ENCODE results near the gene CEP72.

CEP72 gene

GRCh38 chr5:622359-622758 lies 10.2 kb downstream of the CEP72 start:
- Histone ChIP-seq H3K9me3 (ENCODE audit: insufficient read depth, low read length) (no peaks in the 10 kb centered on the region), H3K36me3 (replicated peaks; ENCODE audit: low read depth, low read length) (peaks cover 7% of the 10 kb centered on the region)

GRCh38 chr5:622946-623522 lies 10.9 kb downstream of the CEP72 start:
- Histone ChIP-seq H3K4me3 (ENCODE audit: low read length) (no peak overlapping the region), H4K20me1 (ENCODE audit: insufficient read depth, low read length) (no peaks in the 10 kb centered on the region), H3K4me1 (ENCODE audit: low read length) (no peaks in the 10 kb centered on the region), H3K79me2 (ENCODE audit: low read length) (no peaks in the 10 kb centered on the region), H2AFZ (ENCODE audit: low read depth, low read length) (no peak overlapping the region), H3K9ac (ENCODE audit: low read length) (no peak overlapping the region), H3K36me3 (replicated peaks; ENCODE audit: low read depth, low read length) (peaks cover 11% of the 10 kb centered on the region), H3K27ac (ENCODE audit: low read length) (no peak overlapping the region), H3K27me3 (ENCODE audit: low read depth, low read length) (no peaks in the 10 kb centered on the region), H3K4me2 (ENCODE audit: low read length) (no peak overlapping the region), H3K9me3 (ENCODE audit: insufficient read depth, low read length) (no peaks in the 10 kb centered on the region)
- TF ChIP-seq CTCF (IDR thresholded peaks at IDR 0.05; ENCODE audit: low read depth, low read length): no peak
- no peak for TF ChIP-seq EZH2phosphoT487 (IDR thresholded peaks at IDR 0.05; ENCODE audit: low read depth)

More at GRCh38 chr5:622359-622758, 10.2 kb downstream of the CEP72 start:
- Histone ChIP-seq H3K4me1 (ENCODE audit: low read length) (no peaks in the 10 kb centered on the region), H4K20me1 (ENCODE audit: insufficient read depth, low read length) (no peaks in the 10 kb centered on the region), H3K79me2 (ENCODE audit: low read length) (peaks cover 1% of the 10 kb centered on the region; the same call in 1 of the 2 replicates), H3K4me3 (ENCODE audit: low read length) (no peak overlapping the region), H2AFZ (ENCODE audit: low read depth, low read length) (no peak overlapping the region), H3K4me2 (ENCODE audit: low read length) (no peak overlapping the region), H3K9ac (ENCODE audit: low read length) (no peak overlapping the region), H3K27ac (ENCODE audit: low read length) (no peak overlapping the region), H3K27me3 (ENCODE audit: low read depth, low read length) (no peaks in the 10 kb centered on the region)
- no peak for TF ChIP-seq CTCF (IDR thresholded peaks at IDR 0.05; ENCODE audit: low read depth, low read length)
- TF ChIP-seq EZH2phosphoT487 (IDR thresholded peaks at IDR 0.05; ENCODE audit: low read depth): no peak

- H3K4me1 ChIP-seq (ENCODE audit: low read length): no peaks in the 10 kb centered on the region
- H3K9ac ChIP-seq (ENCODE audit: low read length): no peak overlapping the region
- no peaks in the 10 kb centered on the region for H3K27me3 ChIP-seq (ENCODE audit: low read depth, low read length)
- H3K9me3 ChIP-seq (ENCODE audit: insufficient read depth, low read length): no peaks in the 10 kb centered on the region
- H3K4me3 ChIP-seq (ENCODE audit: low read length): no peak overlapping the region
- TF ChIP-seq CTCF (IDR thresholded peaks at IDR 0.05; ENCODE audit: low read depth, low read length) (no peak), EZH2phosphoT487 (IDR thresholded peaks at IDR 0.05; ENCODE audit: low read depth) (no peak)
- H3K27ac ChIP-seq (ENCODE audit: low read length): no peak overlapping the region
- H4K20me1 ChIP-seq (ENCODE audit: insufficient read depth, low read length): no peaks in the 10 kb centered on the region
- H2AFZ ChIP-seq (ENCODE audit: low read depth, low read length): no peak overlapping the region
- H3K36me3 ChIP-seq (replicated peaks; ENCODE audit: low read depth, low read length): peaks cover 11% of the 10 kb centered on the region
- H3K79me2 ChIP-seq (ENCODE audit: low read length): no peaks in the 10 kb centered on the region
- no peak overlapping the region for H3K4me2 ChIP-seq (ENCODE audit: low read length)
Observed at GRCh38 chr5:623531-623930, 11.4 kb downstream of the CEP72 start.

- Histone ChIP-seq H2AFZ (ENCODE audit: low read depth, low read length) (no peak overlapping the region), H3K4me1 (ENCODE audit: low read length) (no peaks in the 10 kb centered on the region), H3K9me3 (ENCODE audit: insufficient read depth, low read length) (no peaks in the 10 kb centered on the region), H3K27me3 (ENCODE audit: low read depth, low read length) (no peaks in the 10 kb centered on the region), H3K9ac (ENCODE audit: low read length) (no peak overlapping the region), H3K4me2 (ENCODE audit: low read length) (no peak overlapping the region), H4K20me1 (ENCODE audit: insufficient read depth, low read length) (no peaks in the 10 kb centered on the region), H3K36me3 (replicated peaks; ENCODE audit: low read depth, low read length) (peaks cover 11% of the 10 kb centered on the region), H3K27ac (ENCODE audit: low read length) (no peak overlapping the region), H3K79me2 (ENCODE audit: low read length) (no peaks in the 10 kb centered on the region), H3K4me3 (ENCODE audit: low read length) (no peak overlapping the region)
- no peak for TF ChIP-seq EZH2phosphoT487 (IDR thresholded peaks at IDR 0.05; ENCODE audit: low read depth)
- TF ChIP-seq CTCF (IDR thresholded peaks at IDR 0.05; ENCODE audit: low read depth, low read length): no peak
Observed at GRCh38 chr5:624118-624950, 12.2 kb downstream of the CEP72 start.

Data from OCI-LY3 (cell line).